Fibroblast of mammary gland (primary cell): ENCODE measurements around the gene POGLUT3.

Source experiments
- DNase-seq: peaks from one replicate; pipeline ENCODE4 v3.0.0-alpha.2; 2010; ENCODE audit warnings: low read depth
- H3K4me3 ChIP-seq: 2 replicates; pipeline ENCODE4 v1.5.1; 2011; ENCODE audit warnings: low read depth, mild to moderate bottlenecking, low read length, moderate library complexity; ENCODE audit not compliant: control insufficient read depth
- TF ChIP-seq, protein P1 (sequence below): conservative IDR thresholded peaks from 2 replicates; pipeline ENCODE4 v1.5.1; 2011; ENCODE audit warnings: low read depth, low read length, inconsistent platforms; ENCODE audit not compliant: control insufficient read depth, insufficient read depth

POGLUT3 gene

DNA sequence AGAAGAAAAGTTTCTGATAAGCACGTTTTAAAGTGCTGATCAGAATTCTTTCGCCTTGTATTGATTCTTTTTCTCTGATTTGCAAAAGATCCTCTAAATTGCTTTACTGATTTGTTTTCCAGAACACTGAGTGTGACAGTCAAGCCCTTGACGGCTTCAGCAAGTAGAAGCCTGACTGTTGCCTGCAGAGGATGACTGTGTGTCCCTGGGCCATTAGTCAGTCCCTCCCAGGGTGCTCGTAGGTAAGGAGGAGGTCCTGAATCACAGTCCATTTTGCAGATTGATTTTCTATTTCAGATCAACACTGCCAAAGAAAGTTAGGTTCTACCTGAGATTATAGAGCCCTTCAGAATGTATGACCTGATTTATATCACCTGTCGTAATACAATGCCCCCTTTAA, 38.6 kb upstream of the POGLUT3 start:
- H3K4me3 ChIP-seq = no peak overlapping the region
- TF ChIP-seq, protein P1, sequence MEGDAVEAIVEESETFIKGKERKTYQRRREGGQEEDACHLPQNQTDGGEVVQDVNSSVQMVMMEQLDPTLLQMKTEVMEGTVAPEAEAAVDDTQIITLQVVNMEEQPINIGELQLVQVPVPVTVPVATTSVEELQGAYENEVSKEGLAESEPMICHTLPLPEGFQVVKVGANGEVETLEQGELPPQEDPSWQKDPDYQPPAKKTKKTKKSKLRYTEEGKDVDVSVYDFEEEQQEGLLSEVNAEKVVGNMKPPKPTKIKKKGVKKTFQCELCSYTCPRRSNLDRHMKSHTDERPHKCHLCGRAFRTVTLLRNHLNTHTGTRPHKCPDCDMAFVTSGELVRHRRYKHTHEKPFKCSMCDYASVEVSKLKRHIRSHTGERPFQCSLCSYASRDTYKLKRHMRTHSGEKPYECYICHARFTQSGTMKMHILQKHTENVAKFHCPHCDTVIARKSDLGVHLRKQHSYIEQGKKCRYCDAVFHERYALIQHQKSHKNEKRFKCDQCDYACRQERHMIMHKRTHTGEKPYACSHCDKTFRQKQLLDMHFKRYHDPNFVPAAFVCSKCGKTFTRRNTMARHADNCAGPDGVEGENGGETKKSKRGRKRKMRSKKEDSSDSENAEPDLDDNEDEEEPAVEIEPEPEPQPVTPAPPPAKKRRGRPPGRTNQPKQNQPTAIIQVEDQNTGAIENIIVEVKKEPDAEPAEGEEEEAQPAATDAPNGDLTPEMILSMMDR = no peak
- no peak for DNase-seq

DNA sequence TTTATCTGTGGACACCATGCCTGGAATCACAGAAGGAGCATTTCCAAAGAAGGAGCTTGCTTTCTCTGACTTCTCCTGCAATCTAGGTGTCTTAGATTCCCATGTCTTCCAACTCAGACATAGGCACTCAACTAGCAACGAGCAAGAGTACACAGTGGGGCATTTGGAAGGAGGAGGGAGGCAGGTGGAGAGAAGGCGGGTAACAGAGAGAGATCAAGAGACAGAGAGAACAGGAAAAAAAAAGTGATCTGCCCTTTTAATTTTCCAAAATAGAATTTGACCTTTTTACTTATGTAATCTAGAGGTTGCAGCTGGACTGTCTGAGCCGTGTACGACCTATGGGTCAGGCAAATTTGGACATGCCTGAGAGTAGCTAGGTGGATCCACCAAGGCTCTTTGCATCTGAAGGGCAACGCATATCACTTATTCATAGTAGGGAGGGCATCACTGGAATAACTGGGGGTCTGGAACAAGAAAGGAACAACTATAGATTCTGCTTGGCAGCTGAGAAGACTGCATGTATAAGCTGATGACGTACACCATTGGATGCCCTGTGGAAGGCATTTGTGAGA, 37.3 kb upstream of the POGLUT3 start:
- DNase-seq = no peak
- TF ChIP-seq, protein P1 = no peak
- H3K4me3 ChIP-seq = no peak overlapping the region

DNA sequence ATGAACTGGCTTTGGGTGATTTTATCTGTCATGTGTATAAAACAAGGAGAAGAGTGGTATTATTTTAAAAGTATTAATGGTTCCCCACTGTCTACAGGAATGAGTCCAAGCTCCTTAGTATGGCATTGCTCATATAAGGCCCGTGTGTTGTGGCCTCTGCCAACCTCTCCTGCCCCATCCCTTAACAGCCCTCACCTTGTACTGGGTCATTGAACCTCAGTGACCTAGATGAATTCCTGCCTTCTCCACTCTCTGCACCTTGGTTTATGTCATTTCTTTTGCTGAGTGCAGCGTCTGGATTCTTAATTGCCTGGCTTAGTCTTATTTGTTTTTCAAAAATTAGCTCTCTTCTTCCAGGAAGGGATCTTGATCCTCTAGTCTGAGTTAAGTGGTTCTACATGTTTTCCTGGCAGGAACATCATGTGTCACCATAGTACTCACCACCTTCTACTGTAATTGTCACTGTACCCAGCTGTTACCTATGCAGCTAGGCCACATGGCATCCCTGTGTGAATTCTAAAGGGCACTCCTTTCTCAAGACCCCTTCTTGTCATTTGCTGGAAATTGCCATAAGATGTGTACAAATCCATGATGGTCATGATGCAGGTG, 36.2 kb upstream of the POGLUT3 start:
- TF ChIP-seq, protein P1 = no peak
- no peak overlapping the region for H3K4me3 ChIP-seq
- no peak for DNase-seq

DNA sequence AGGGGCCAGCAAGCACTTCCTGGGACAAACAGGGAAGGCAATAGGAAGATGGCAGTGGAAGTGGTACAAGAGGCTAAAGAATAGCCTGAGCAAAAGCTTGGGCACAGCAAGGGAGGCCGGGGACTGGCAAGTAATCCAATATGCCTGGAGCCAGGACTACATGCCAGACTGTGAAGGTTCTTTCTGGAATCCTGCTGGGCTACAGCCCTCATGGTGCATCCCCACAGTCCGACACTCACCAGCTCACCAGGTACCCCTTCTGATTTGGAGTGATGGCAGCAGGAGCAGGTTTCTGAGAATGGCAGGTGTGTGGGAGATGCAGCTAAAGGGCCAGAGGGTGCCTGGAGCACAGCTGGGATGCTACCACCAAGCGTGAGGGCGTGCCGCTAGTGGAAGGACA, 32.2 kb upstream of the POGLUT3 start:
- no peak overlapping the region for H3K4me3 ChIP-seq
- no peak for DNase-seq
- TF ChIP-seq, protein P1 = no peak

DNA sequence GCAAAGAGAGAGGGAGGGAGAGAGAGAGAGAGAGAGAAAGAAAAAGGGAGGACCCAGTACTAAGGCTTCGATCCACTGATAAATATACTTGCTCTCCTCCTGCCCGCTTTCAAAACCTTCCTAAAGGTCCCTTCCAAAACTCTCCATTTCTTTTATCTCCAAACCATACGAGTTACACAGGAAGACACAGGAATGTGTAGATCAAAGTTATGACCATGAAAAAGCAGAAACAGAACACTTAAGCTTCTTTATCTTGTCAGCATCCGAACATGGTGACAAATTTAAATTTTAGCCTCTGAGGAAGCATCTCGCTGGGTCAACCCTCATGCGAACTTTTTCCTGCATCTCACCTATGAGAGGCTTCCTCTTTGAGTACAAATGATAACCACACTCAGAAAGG, 29.2 kb upstream of the POGLUT3 start:
- no peak overlapping the region for H3K4me3 ChIP-seq
- TF ChIP-seq, protein P1 = no peak
- no peak for DNase-seq

DNA sequence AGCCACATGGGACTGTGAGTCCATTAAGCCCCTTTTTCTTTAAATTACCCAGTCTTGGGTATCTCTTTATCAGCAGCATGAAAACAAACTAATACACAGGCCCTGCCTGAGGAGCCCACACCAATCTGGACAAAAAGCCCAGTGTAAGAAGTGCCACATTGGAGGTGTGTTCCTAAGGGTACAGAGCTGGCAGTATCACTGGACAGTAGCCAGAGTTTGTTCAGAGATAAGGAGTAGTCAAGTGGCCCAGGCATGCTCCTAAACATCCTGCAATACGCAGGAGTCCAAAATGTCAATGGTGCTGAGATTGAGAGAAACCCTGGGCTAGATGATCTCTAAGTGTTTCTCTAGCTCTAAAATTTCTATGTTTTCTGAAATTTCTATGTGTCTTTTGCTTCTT, 27.0 kb upstream of the POGLUT3 start:
- TF ChIP-seq, protein P1 = no peak
- DNase-seq = no peak
- H3K4me3 ChIP-seq = no peak overlapping the region
